ENCODE results near the gene P4HA2.

The P4HA2 gene

DNA sequence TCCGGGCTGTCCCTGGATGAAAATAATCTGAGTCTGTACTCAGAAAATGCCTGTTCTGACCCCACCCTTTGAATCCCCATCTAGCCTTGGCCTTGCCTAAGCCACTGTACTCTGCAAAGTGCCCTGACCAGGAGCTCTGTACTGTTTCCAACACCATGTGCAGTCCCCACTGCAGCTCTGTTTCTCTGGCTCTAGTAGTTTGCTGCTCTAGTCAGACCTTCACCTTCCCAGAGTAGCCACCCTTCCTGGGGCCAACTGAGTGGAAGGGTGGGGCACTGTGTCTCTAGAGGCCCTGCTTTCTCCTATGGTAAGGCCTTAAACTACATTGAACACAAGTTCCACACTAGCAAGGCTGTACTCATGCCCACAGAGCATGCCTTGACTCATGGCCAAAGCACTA is 31.9 kb downstream of the P4HA2 start:
- ATAC-seq = no peak
- TF ChIP-seq TOX (CRISPR knock-in tag; IDR thresholded peaks at IDR 0.05; ENCODE audit: borderline replicate concordance) = no peak
- no peak for TF ChIP-seq ZC3H10 (CRISPR knock-in tag; IDR thresholded peaks at IDR 0.05)
- TF ChIP-seq OSR1 (CRISPR knock-in tag; IDR thresholded peaks at IDR 0.05) = no peak
- TF ChIP-seq, protein P1, sequence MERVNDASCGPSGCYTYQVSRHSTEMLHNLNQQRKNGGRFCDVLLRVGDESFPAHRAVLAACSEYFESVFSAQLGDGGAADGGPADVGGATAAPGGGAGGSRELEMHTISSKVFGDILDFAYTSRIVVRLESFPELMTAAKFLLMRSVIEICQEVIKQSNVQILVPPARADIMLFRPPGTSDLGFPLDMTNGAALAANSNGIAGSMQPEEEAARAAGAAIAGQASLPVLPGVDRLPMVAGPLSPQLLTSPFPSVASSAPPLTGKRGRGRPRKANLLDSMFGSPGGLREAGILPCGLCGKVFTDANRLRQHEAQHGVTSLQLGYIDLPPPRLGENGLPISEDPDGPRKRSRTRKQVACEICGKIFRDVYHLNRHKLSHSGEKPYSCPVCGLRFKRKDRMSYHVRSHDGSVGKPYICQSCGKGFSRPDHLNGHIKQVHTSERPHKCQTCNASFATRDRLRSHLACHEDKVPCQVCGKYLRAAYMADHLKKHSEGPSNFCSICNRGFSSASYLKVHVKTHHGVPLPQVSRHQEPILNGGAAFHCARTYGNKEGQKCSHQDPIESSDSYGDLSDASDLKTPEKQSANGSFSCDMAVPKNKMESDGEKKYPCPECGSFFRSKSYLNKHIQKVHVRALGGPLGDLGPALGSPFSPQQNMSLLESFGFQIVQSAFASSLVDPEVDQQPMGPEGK (CRISPR knock-in tag; IDR thresholded peaks at IDR 0.05; ENCODE audit: borderline replicate concordance) = no peak
- TF ChIP-seq SNAI2 (CRISPR knock-in tag; IDR thresholded peaks at IDR 0.05) = no peak
- no peak for TF ChIP-seq ZNF565 (CRISPR knock-in tag; conservative IDR thresholded peaks at IDR 0.05; ENCODE audit: low read depth)
- TF ChIP-seq ZNF8 (CRISPR knock-in tag; IDR thresholded peaks at IDR 0.05) = no peak
- TF ChIP-seq ESRRG (CRISPR knock-in tag; IDR thresholded peaks at IDR 0.05) = no peak
- TF ChIP-seq TCF4 (CRISPR knock-in tag; IDR thresholded peaks at IDR 0.05; ENCODE audit: borderline replicate concordance) = no peak
- TF ChIP-seq, protein P2, sequence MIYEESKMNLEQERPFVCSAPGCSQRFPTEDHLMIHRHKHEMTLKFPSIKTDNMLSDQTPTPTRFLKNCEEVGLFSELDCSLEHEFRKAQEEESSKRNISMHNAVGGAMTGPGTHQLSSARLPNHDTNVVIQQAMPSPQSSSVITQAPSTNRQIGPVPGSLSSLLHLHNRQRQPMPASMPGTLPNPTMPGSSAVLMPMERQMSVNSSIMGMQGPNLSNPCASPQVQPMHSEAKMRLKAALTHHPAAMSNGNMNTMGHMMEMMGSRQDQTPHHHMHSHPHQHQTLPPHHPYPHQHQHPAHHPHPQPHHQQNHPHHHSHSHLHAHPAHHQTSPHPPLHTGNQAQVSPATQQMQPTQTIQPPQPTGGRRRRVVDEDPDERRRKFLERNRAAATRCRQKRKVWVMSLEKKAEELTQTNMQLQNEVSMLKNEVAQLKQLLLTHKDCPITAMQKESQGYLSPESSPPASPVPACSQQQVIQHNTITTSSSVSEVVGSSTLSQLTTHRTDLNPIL (CRISPR knock-in tag; IDR thresholded peaks at IDR 0.05; ENCODE audit: low read depth) = no peak

DNA sequence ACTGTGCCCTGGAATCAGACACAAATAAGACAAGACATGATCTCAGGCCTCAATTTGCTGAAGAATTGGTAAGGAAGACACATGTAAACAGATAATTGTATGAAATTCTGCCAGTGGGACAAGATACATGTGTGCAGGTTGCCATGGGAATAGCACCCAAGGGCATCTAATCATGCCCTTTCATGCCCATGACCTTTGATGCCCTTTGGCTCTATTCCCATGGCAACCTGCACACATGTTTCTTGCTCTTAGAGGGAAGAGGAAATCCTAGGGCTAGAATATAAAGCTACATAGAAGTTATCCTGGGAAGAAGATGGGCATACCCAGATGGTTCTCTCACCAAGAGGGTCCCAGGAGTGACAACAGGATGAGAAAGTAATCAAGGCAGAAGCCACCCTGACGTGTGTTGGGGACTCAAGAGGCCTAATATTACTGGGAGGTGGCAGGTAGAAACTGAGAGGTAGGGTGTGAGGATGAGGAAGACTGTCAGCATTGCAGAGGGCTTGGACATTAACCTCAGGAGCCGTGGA is 34.4 kb downstream of the P4HA2 start:
- ATAC-seq = no peak
- TF ChIP-seq ESRRG (CRISPR knock-in tag; IDR thresholded peaks at IDR 0.05) = no peak
- no peak for TF ChIP-seq ZNF70 (CRISPR knock-in tag; IDR thresholded peaks at IDR 0.05)

DNA sequence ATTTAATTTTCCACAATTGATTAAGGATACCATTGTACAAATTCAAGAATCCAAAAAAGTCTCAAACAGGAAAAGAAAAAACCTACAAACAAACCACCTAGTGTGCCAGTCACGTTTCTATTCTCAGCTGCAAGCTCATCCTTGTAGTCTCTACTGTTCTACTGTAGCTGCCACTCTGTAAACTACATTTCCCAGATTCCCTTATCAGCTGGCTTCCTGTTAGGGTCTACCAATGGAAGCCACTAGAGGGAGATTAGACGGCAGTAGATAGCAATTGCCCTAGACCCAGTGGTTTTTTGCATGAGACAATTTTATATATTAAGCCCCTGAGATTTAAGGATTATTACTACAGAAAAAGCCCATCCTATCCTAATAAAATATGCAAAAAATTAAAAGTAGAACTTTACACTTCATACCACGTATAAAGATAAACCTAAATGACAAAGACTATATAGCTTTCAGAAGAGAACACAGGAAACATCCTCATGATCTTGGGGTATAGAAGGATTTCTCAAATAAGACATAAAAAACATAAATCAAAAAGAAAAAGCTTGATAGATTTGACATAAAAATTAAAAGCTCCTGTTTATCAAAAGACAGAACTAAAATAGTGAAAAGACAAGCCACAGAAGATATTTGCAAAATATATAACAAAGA is 37.4 kb downstream of the P4HA2 start:
- no peak for TF ChIP-seq TOX (CRISPR knock-in tag; IDR thresholded peaks at IDR 0.05; ENCODE audit: borderline replicate concordance)
- no peak for TF ChIP-seq GLIS3 (CRISPR knock-in tag; IDR thresholded peaks at IDR 0.05)
- TF ChIP-seq PPARA (CRISPR knock-in tag; IDR thresholded peaks at IDR 0.05; ENCODE audit: borderline replicate concordance) = no peak
- TF ChIP-seq, protein P3, sequence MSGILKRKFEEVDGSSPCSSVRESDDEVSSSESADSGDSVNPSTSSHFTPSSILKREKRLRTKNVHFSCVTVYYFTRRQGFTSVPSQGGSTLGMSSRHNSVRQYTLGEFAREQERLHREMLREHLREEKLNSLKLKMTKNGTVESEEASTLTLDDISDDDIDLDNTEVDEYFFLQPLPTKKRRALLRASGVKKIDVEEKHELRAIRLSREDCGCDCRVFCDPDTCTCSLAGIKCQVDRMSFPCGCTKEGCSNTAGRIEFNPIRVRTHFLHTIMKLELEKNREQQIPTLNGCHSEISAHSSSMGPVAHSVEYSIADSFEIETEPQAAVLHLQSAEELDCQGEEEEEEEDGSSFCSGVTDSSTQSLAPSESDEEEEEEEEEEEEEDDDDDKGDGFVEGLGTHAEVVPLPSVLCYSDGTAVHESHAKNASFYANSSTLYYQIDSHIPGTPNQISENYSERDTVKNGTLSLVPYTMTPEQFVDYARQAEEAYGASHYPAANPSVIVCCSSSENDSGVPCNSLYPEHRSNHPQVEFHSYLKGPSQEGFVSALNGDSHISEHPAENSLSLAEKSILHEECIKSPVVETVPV (CRISPR knock-in tag; IDR thresholded peaks at IDR 0.05) = no peak
- TF ChIP-seq ZNF8 (CRISPR knock-in tag; IDR thresholded peaks at IDR 0.05) = no peak
- no peak for TF ChIP-seq SNAI2 (CRISPR knock-in tag; IDR thresholded peaks at IDR 0.05)
- no peak for TF ChIP-seq ZFP3 (CRISPR knock-in tag; IDR thresholded peaks at IDR 0.05)
- TF ChIP-seq, protein P4, sequence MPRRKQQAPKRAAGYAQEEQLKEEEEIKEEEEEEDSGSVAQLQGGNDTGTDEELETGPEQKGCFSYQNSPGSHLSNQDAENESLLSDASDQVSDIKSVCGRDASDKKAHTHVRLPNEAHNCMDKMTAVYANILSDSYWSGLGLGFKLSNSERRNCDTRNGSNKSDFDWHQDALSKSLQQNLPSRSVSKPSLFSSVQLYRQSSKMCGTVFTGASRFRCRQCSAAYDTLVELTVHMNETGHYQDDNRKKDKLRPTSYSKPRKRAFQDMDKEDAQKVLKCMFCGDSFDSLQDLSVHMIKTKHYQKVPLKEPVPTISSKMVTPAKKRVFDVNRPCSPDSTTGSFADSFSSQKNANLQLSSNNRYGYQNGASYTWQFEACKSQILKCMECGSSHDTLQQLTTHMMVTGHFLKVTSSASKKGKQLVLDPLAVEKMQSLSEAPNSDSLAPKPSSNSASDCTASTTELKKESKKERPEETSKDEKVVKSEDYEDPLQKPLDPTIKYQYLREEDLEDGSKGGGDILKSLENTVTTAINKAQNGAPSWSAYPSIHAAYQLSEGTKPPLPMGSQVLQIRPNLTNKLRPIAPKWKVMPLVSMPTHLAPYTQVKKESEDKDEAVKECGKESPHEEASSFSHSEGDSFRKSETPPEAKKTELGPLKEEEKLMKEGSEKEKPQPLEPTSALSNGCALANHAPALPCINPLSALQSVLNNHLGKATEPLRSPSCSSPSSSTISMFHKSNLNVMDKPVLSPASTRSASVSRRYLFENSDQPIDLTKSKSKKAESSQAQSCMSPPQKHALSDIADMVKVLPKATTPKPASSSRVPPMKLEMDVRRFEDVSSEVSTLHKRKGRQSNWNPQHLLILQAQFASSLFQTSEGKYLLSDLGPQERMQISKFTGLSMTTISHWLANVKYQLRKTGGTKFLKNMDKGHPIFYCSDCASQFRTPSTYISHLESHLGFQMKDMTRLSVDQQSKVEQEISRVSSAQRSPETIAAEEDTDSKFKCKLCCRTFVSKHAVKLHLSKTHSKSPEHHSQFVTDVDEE (CRISPR knock-in tag; IDR thresholded peaks at IDR 0.05) = no peak
- TF ChIP-seq ZFP30 (CRISPR knock-in tag; IDR thresholded peaks at IDR 0.05) = no peak
- no peak for TF ChIP-seq ZC3H10 (CRISPR knock-in tag; IDR thresholded peaks at IDR 0.05)
- TF ChIP-seq ZNF565 (CRISPR knock-in tag; conservative IDR thresholded peaks at IDR 0.05; ENCODE audit: low read depth) = no peak
- TF ChIP-seq, protein P1 (CRISPR knock-in tag; IDR thresholded peaks at IDR 0.05; ENCODE audit: borderline replicate concordance) = no peak
- no peak for TF ChIP-seq CSDC2 (CRISPR knock-in tag; IDR thresholded peaks at IDR 0.05)
- no peak for TF ChIP-seq OSR1 (CRISPR knock-in tag; IDR thresholded peaks at IDR 0.05)
- no peak for TF ChIP-seq RARB (CRISPR knock-in tag; IDR thresholded peaks at IDR 0.05)
- TF ChIP-seq, protein P2 (CRISPR knock-in tag; IDR thresholded peaks at IDR 0.05; ENCODE audit: low read depth) = no peak
- TF ChIP-seq BACH2 (CRISPR knock-in tag; IDR thresholded peaks at IDR 0.05; ENCODE audit: borderline replicate concordance) = no peak
- TF ChIP-seq, protein P5, sequence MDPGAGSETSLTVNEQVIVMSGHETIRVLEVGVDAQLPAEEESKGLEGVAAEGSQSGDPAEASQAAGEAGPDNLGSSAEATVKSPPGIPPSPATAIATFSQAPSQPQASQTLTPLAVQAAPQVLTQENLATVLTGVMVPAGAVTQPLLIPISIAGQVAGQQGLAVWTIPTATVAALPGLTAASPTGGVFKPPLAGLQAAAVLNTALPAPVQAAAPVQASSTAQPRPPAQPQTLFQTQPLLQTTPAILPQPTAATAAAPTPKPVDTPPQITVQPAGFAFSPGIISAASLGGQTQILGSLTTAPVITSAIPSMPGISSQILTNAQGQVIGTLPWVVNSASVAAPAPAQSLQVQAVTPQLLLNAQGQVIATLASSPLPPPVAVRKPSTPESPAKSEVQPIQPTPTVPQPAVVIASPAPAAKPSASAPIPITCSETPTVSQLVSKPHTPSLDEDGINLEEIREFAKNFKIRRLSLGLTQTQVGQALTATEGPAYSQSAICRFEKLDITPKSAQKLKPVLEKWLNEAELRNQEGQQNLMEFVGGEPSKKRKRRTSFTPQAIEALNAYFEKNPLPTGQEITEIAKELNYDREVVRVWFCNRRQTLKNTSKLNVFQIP (CRISPR knock-in tag; IDR thresholded peaks at IDR 0.05; ENCODE audit: borderline replicate concordance, low read depth) = no peak
- no peak for TF ChIP-seq TCF4 (CRISPR knock-in tag; IDR thresholded peaks at IDR 0.05; ENCODE audit: borderline replicate concordance)
- no peak for TF ChIP-seq ARNTL (CRISPR knock-in tag; IDR thresholded peaks at IDR 0.05; ENCODE audit: borderline replicate concordance, low read depth)
- ATAC-seq = peak; percentile 100

Measured in SK-N-SH treated with all-trans-retinoic acid at 6 μM for 48 hours (cell line).